Measurements from ENCODE around the gene ST6GALNAC5. TPM values are rescaled to one million over a fixed set of nuclear protein-coding genes. Genes with fewer than 3 reads are reported as not detected.
"Not testable (repeated sequence)": the region's sequence is repeated elsewhere in the genome, so short reads cannot be mapped to it uniquely, and the experiment has no call there.

Gene ST6GALNAC5
- polyA plus RNA-seq, 3 donors: not detected

DNA sequence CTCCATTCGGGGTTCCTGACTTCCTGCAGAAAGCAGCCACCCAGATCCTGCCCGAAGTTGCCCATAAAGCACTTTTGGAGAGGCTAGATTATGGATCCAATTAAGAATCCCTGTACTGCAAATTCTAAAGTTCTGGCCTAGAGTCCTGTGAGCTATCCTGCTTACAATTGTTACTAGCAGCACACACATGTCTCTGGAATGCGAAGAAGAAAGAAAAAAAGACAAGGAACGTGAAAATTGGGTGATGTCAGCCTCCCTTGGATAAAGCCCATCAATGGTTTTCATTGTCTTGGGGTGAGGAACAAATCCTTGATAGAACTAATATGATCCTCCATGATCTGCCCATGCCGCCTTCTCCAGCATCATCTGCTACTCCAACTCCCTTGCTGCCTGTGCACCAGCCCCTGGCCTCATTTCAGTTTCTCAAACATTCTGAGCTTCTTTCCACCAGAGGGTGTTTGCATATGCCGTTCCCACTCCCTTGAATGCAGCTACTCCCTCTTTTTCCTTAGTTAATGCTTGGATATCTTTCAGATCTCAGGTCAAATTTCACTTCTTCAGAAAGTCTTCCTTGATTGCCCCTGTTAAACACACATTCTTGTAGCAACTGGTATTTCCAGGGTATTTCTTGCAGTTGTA lies 94.0 kb downstream of the ST6GALNAC5 start:
- Mint-ChIP-seq H3K9me3 (peaks cover 3 to 8% (median 5%) of the 10 kb centered on the region in 7 donors), H3K4me3 (no peak overlapping the region), H3K4me1 (no peaks in the 10 kb centered on the region), H3K36me3 (no peaks in the 10 kb centered on the region), H3K27ac (no peak overlapping the region), H3K27me3 (ENCODE audit: low read depth in 3 of 3) (no peaks in the 10 kb centered on the region)
- TF ChIP-seq, protein P1, sequence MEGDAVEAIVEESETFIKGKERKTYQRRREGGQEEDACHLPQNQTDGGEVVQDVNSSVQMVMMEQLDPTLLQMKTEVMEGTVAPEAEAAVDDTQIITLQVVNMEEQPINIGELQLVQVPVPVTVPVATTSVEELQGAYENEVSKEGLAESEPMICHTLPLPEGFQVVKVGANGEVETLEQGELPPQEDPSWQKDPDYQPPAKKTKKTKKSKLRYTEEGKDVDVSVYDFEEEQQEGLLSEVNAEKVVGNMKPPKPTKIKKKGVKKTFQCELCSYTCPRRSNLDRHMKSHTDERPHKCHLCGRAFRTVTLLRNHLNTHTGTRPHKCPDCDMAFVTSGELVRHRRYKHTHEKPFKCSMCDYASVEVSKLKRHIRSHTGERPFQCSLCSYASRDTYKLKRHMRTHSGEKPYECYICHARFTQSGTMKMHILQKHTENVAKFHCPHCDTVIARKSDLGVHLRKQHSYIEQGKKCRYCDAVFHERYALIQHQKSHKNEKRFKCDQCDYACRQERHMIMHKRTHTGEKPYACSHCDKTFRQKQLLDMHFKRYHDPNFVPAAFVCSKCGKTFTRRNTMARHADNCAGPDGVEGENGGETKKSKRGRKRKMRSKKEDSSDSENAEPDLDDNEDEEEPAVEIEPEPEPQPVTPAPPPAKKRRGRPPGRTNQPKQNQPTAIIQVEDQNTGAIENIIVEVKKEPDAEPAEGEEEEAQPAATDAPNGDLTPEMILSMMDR (IDR thresholded peaks at IDR 0.05): no peak
- intact Hi-C loops (cut with micrococcal nuclease): no loop called here
- H2AFZ ChIP-seq (ENCODE audit: insufficient read depth, low read depth, low read length, poor library complexity, severe bottlenecking): no peak overlapping the region
- H3K4me1 ChIP-seq (ENCODE audit: control insufficient read depth in 1 of 2, insufficient read depth in 2 of 2, low read length in 2 of 2): no peaks in the 10 kb centered on the region
- H3K4me2 ChIP-seq (replicated peaks; ENCODE audit: extremely low read depth, low read length, poor library complexity, severe bottlenecking): no peak overlapping the region
- no peak for DNase-seq
- H4K20me1 ChIP-seq (ENCODE audit: insufficient read depth, low read length): no peaks in the 10 kb centered on the region
- WGBS (ENCODE audit: insufficient coverage): 95% methylated on average over 3 of the region's 6 CpGs
- no peak overlapping the region for H3K27ac ChIP-seq (ENCODE audit: low read depth in 1 of 2, low read length in 2 of 2)
- H3K79me2 ChIP-seq (ENCODE audit: insufficient read depth, low read length): no peaks in the 10 kb centered on the region
- no peaks in the 10 kb centered on the region for H3K36me3 ChIP-seq (replicated peaks in 1 of 2; ENCODE audit: control insufficient read depth in 1 of 2, insufficient read depth in 2 of 2, low read length in 2 of 2)
- H3K4me3 ChIP-seq (replicated peaks in 1 of 3; ENCODE audit: low read depth in 2 of 3, low read length in 3 of 3): no peak overlapping the region
- no peak overlapping the region for H3K9ac ChIP-seq (ENCODE audit: insufficient read depth, low read length, poor library complexity, severe bottlenecking)
- H3K9me3 ChIP-seq (replicated peaks in 1 of 2; ENCODE audit: control insufficient read depth in 1 of 2, insufficient read depth in 1 of 2, low read length in 2 of 2): no peaks in the 10 kb centered on the region
- H3K27me3 ChIP-seq (ENCODE audit: control insufficient read depth in 2 of 2, insufficient read depth in 2 of 2, low read length in 2 of 2): no peaks in the 10 kb centered on the region

DNA sequence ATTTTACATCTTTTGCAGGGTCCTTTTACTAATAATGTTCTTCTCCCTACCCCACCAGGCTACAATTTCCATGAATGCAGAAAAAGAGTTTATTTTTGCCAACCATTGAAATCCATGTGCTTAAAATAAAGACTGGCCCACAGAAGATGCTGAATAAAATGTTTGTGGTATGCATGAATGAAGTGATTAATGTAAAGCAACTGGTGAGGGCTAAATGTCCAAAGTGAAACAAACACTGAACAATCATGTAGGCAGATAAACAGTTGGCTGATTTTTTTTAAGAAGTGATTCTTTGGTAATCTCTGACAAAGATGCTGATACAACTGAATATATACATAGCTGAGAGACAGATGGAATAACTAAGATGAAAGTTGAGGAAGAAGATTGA lies 94.5 kb downstream of the ST6GALNAC5 start:
- intact Hi-C loops (cut with micrococcal nuclease): no loop called here
- no peak for DNase-seq
- no peaks in the 10 kb centered on the region for H3K27me3 ChIP-seq (ENCODE audit: control insufficient read depth in 2 of 2, insufficient read depth in 2 of 2, low read length in 2 of 2)
- no peak overlapping the region for H3K4me3 ChIP-seq (replicated peaks in 1 of 3; ENCODE audit: low read depth in 2 of 3, low read length in 3 of 3)
- Mint-ChIP-seq H3K9me3 (peaks cover 3 to 8% (median 5%) of the 10 kb centered on the region in 7 donors), H3K27ac (no peak overlapping the region), H3K27me3 (ENCODE audit: low read depth in 3 of 3) (no peaks in the 10 kb centered on the region), H3K4me1 (no peaks in the 10 kb centered on the region), H3K36me3 (no peaks in the 10 kb centered on the region), H3K4me3 (no peak overlapping the region)
- no peaks in the 10 kb centered on the region for H3K9me3 ChIP-seq (replicated peaks in 1 of 2; ENCODE audit: control insufficient read depth in 1 of 2, insufficient read depth in 1 of 2, low read length in 2 of 2)
- no peaks in the 10 kb centered on the region for H3K36me3 ChIP-seq (replicated peaks in 1 of 2; ENCODE audit: control insufficient read depth in 1 of 2, insufficient read depth in 2 of 2, low read length in 2 of 2)
- H3K9ac ChIP-seq (ENCODE audit: insufficient read depth, low read length, poor library complexity, severe bottlenecking): no peak overlapping the region
- no peak overlapping the region for H2AFZ ChIP-seq (ENCODE audit: insufficient read depth, low read depth, low read length, poor library complexity, severe bottlenecking)
- H3K4me1 ChIP-seq (ENCODE audit: control insufficient read depth in 1 of 2, insufficient read depth in 2 of 2, low read length in 2 of 2): no peaks in the 10 kb centered on the region
- TF ChIP-seq, protein P1 (IDR thresholded peaks at IDR 0.05): no peak
- H3K79me2 ChIP-seq (ENCODE audit: insufficient read depth, low read length): no peaks in the 10 kb centered on the region
- no peaks in the 10 kb centered on the region for H4K20me1 ChIP-seq (ENCODE audit: insufficient read depth, low read length)
- H3K27ac ChIP-seq (ENCODE audit: low read depth in 1 of 2, low read length in 2 of 2): no peak overlapping the region
- H3K4me2 ChIP-seq (replicated peaks; ENCODE audit: extremely low read depth, low read length, poor library complexity, severe bottlenecking): no peak overlapping the region

DNA sequence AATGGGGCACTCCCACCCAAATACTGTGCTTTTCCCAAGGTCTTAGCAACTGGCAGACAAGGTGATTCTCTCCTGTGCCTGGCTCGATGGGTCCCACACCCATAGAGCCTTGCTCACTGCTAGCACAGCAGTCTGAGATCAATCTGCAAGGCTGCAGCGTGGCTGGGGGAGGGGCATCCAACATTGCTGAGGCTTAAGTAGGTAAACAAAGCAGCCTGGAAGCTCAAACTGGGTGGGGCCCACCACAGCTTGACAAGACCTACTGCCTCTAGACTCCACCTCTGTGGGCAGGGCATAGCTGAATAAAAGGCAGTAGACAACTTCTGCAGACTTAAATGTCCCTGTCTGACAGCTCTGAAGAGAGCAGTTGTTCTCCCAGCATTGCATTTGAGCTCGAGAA lies 114.0 kb downstream of the ST6GALNAC5 start:
- H3K36me3 ChIP-seq (replicated peaks in 1 of 2; ENCODE audit: control insufficient read depth in 1 of 2, insufficient read depth in 2 of 2, low read length in 2 of 2); H3K36me3 Mint-ChIP-seq; H3K27me3 Mint-ChIP-seq (ENCODE audit: low read depth in 3 of 3); H3K27me3 ChIP-seq (ENCODE audit: control insufficient read depth in 2 of 2, insufficient read depth in 2 of 2, low read length in 2 of 2); H3K4me3 Mint-ChIP-seq; intact Hi-C loops (cut with micrococcal nuclease); H3K27ac ChIP-seq (ENCODE audit: low read depth in 1 of 2, low read length in 2 of 2); H3K27ac Mint-ChIP-seq; H3K9ac ChIP-seq (ENCODE audit: insufficient read depth, low read length, poor library complexity, severe bottlenecking); DNase-seq; H3K4me3 ChIP-seq (replicated peaks in 1 of 3; ENCODE audit: low read depth in 2 of 3, low read length in 3 of 3); H3K4me1 Mint-ChIP-seq; H4K20me1 ChIP-seq (ENCODE audit: insufficient read depth, low read length); H3K4me2 ChIP-seq (replicated peaks; ENCODE audit: extremely low read depth, low read length, poor library complexity, severe bottlenecking); H3K4me1 ChIP-seq (ENCODE audit: control insufficient read depth in 1 of 2, insufficient read depth in 2 of 2, low read length in 2 of 2); H2AFZ ChIP-seq (ENCODE audit: insufficient read depth, low read depth, low read length, poor library complexity, severe bottlenecking); H3K79me2 ChIP-seq (ENCODE audit: insufficient read depth, low read length): not testable (repeated sequence)
- peaks cover 6 to 25% (median 21%) of the 10 kb centered on the region in 7 donors for H3K9me3 Mint-ChIP-seq
- 0% methylated on average over 1 of the region's 3 CpGs for WGBS (ENCODE audit: insufficient coverage)
- H3K9me3 ChIP-seq (replicated peaks in 1 of 2; ENCODE audit: control insufficient read depth in 1 of 2, insufficient read depth in 1 of 2, low read length in 2 of 2): peaks cover 6 to 10% of the 10 kb centered on the region in 2 donors
